Stimulated activated CD8-positive, alpha-beta memory T cell treated with anti-CD3 and anti-CD28 coated beads, Interleukin-12 subunit alpha, Interleukin-12 subunit beta, amount 100 ng/mL, for 24 hours (primary cell): ENCODE data around the gene AMPD1.

Experiments
- DNase-seq: peaks from one replicate; pipeline ENCODE4 v3.0.0-alpha.2; 2020; ENCODE audit errors: extremely low read depth

AMPD1 gene

GRCh38 chr1:114641377-114641776 lies 54.0 kb downstream of the AMPD1 start:
- no peak for DNase-seq

GRCh38 chr1:114638910-114639309 lies 56.4 kb downstream of the AMPD1 start:
- no peak for DNase-seq

- no peak for DNase-seq
These were observed 62.9 kb downstream of the AMPD1 start for GRCh38 chr1:114632427-114632826.

- no peak for DNase-seq
These were observed 68.2 kb downstream of the AMPD1 start for GRCh38 chr1:114627107-114627506.

- no peak for DNase-seq
These were observed 72.0 kb downstream of the AMPD1 start for GRCh38 chr1:114623364-114623763.
